GM18858 (cell line): ENCODE data around the gene CHST12.

ENCODE experiments used
- ATAC-seq: cut with Tn5 transposase; IDR thresholded peaks from one replicate; pipeline ENCODE4 v1.9.1; 2021; ENCODE audit not compliant: unreplicated experiment

CHST12 gene

GRCh38 chr7:2497065-2497464 lies 93.7 kb downstream of the CHST12 start:
- no peak for ATAC-seq

- ATAC-seq: no peak
These were observed 94.3 kb downstream of the CHST12 start for GRCh38 chr7:2497500-2498336.
